HepG2 (cell line): ENCODE data around the gene PRKCI. TPM values are rescaled to one million over a fixed set of nuclear protein-coding genes. Genes with fewer than 3 reads are reported as not detected.

Experiments used
- CREB1 ChIP-seq, 2 experiments: fragments of 450-650 bp in 1 of 2; IDR thresholded peaks; 2 replicates each; pipeline ENCODE4 v1.6.1; 2016 to 2017; ENCODE audit warnings: control low read depth in 1 of 2, mild to moderate bottlenecking in 1 of 2, missing compliant biosample characterization in 1 of 2, missing genetic modification characterization in 1 of 2
- JUND ChIP-seq: sonication (generic); formaldehyde crosslinking; IDR thresholded peaks from 2 replicates; pipeline ENCODE4 v1.8.0; 2022; ENCODE audit warnings: mild to moderate bottlenecking, missing genetic modification reagents
- KMT2B ChIP-seq: IDR thresholded peaks from 2 replicates; pipeline ENCODE4 v1.6.1; 2016; ENCODE audit warnings: missing genetic modification reagents, missing compliant biosample characterization
- RAD51 ChIP-seq: fragments of 450-650 bp; IDR thresholded peaks from 2 replicates; pipeline ENCODE4 v1.6.1; 2016; ENCODE audit warnings: borderline replicate concordance
- RFXANK ChIP-seq: IDR thresholded peaks from 2 replicates; pipeline ENCODE4 v1.6.1; 2016
- TEAD2 ChIP-seq: sonication (generic); formaldehyde crosslinking; IDR thresholded peaks from 2 replicates; pipeline ENCODE4 v1.9.0; 2021; ENCODE audit warnings: missing genetic modification reagents
- ZNF446 ChIP-seq: sonication (generic); formaldehyde crosslinking; IDR thresholded peaks from 2 replicates; pipeline ENCODE4 v1.5.0; 2020; ENCODE audit warnings: mild to moderate bottlenecking, missing genetic modification reagents
- ZNF451 ChIP-seq: sonication (generic); formaldehyde crosslinking; IDR thresholded peaks from 2 replicates; pipeline ENCODE4 v1.5.0; 2020; ENCODE audit warnings: mild to moderate bottlenecking, missing genetic modification reagents
- ZNF720 ChIP-seq: sonication (generic); formaldehyde crosslinking; IDR thresholded peaks from 2 replicates; pipeline ENCODE4 v1.4.0; 2020; ENCODE audit warnings: missing genetic modification reagents
- polyA plus RNA-seq, 8 experiments: library from polyadenylated mRNA; depleted of rRNA in 3 of 8; stranded (reverse) in 7 of 8; unstranded in 1 of 8; fragments of >200 nt; fragmentation: Illumina TruSeq in 4 of 8; extraction: Trizol in 4 of 8; gene quantifications; 2 replicates each; pipeline versions ENCODE4 v1.2.1 to v1.2.3, GENCODE V29; 2011 to 2016; ENCODE audit warnings: low read depth in 4 of 8, missing spikeins in 1 of 8, mixed read lengths in 1 of 8; ENCODE audit not compliant: insufficient read depth in 1 of 8
- total RNA-seq, 5 experiments: library from RNA; depleted of rRNA; stranded (reverse); fragments of >200 nt; fragmentation: Illumina TruSeq; extraction: Trizol; gene quantifications; 2 replicates each; pipeline ENCODE4 v1.2.3, GENCODE V29; 2016; ENCODE audit warnings: low read depth in 1 of 5
- TF ChIP-seq, protein P1 (sequence below): sonication (generic); formaldehyde crosslinking; IDR thresholded peaks from 2 replicates; pipeline ENCODE4 v1.5.0; 2020; ENCODE audit warnings: missing genetic modification reagents
- TF ChIP-seq, protein P2 (sequence below): sonication (generic); formaldehyde crosslinking; IDR thresholded peaks from 2 replicates; pipeline ENCODE4 v1.9.0; 2021; ENCODE audit warnings: missing genetic modification reagents, mild to moderate bottlenecking, borderline replicate concordance
- TF ChIP-seq, protein P3 (sequence below): sonication (generic); formaldehyde crosslinking; IDR thresholded peaks from 2 replicates; pipeline ENCODE4 v1.4.0; 2020; ENCODE audit warnings: mild to moderate bottlenecking, missing genetic modification reagents, borderline replicate concordance
- TF ChIP-seq, protein P4 (sequence below): sonication (generic); formaldehyde crosslinking; IDR thresholded peaks from 2 replicates; pipeline ENCODE4 v1.4.0; 2020; ENCODE audit warnings: missing genetic modification reagents
- TF ChIP-seq, protein P5 (sequence below): sonication (generic); formaldehyde crosslinking; IDR thresholded peaks from 2 replicates; pipeline ENCODE4 v1.4.0; 2020; ENCODE audit warnings: missing genetic modification reagents

The PRKCI gene
- total and polyA plus RNA-seq, 2 of the 13 experiments (the other 11 are each of a cell fraction or from before 2014, with no cell fraction given): 17.2 to 30.4 TPM

DNA sequence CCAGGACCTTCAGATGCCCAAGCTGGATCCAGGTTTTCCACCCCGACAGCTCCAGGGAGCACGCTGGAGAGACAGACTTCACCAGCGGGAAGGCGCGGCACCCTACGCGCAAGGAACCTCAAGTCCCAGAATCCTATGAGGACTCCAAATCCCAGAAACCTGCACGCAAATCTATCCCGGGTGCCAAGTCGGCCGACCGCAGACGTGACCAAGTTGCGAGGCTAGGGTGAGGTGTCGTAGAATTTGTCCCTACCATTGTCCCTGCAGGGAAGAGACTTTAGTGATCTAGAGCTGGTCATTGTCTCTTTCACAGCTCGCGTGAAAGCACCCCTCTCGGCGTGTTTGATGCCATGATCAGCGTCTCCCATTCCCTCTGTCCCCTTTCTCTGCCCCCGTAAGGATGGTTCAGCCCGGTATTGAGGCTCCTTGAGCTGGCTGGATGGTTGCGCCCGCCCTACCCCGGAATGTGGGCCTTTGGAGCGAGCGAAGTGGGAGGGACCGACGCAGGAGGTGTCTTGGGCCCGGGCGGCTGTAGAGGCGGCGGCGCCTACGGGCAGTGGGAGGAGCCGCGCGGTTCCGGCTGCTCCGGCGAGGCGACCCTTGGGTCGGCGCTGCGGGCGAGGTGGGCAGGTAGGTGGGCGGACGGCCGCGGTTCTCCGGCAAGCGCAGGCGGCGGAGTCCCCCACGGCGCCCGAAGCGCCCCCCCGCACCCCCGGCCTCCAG is at the start of gene PRKCI (continued):
- TF ChIP-seq, protein P1, sequence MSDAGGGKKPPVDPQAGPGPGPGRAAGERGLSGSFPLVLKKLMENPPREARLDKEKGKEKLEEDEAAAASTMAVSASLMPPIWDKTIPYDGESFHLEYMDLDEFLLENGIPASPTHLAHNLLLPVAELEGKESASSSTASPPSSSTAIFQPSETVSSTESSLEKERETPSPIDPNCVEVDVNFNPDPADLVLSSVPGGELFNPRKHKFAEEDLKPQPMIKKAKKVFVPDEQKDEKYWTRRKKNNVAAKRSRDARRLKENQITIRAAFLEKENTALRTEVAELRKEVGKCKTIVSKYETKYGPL: no peak
- TF ChIP-seq ZNF446 (no peak; the same call in 1 of the 2 replicates), KMT2B (CRISPR knock-in tag) (peak; percentile 64; the same call in 1 of the 2 replicates), CREB1 (IDR thresholded peaks at IDR 0.05) (peak; percentile 33; the same call in 1 of the 2 replicates), CREB1 (CRISPR knock-in tag; IDR thresholded peaks at IDR 0.05) (peak; percentile 89), TEAD2 (no peak), RAD51 (no peak), ZNF720 (CRISPR knock-in tag) (no peak), JUND (no peak), ZNF451 (CRISPR knock-in tag) (0 out of 2 replicates have a peak, but pooled peaks have one; percentile 53), RFXANK (no peak)
- TF ChIP-seq, protein P2, sequence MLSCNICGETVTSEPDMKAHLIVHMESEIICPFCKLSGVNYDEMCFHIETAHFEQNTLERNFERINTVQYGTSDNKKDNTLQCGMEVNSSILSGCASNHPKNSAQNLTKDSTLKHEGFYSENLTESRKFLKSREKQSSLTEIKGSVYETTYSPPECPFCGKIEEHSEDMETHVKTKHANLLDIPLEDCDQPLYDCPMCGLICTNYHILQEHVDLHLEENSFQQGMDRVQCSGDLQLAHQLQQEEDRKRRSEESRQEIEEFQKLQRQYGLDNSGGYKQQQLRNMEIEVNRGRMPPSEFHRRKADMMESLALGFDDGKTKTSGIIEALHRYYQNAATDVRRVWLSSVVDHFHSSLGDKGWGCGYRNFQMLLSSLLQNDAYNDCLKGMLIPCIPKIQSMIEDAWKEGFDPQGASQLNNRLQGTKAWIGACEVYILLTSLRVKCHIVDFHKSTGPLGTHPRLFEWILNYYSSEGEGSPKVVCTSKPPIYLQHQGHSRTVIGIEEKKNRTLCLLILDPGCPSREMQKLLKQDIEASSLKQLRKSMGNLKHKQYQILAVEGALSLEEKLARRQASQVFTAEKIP: 0 out of 2 replicates have a peak, but pooled peaks have one; percentile 62
- TF ChIP-seq, protein P3, sequence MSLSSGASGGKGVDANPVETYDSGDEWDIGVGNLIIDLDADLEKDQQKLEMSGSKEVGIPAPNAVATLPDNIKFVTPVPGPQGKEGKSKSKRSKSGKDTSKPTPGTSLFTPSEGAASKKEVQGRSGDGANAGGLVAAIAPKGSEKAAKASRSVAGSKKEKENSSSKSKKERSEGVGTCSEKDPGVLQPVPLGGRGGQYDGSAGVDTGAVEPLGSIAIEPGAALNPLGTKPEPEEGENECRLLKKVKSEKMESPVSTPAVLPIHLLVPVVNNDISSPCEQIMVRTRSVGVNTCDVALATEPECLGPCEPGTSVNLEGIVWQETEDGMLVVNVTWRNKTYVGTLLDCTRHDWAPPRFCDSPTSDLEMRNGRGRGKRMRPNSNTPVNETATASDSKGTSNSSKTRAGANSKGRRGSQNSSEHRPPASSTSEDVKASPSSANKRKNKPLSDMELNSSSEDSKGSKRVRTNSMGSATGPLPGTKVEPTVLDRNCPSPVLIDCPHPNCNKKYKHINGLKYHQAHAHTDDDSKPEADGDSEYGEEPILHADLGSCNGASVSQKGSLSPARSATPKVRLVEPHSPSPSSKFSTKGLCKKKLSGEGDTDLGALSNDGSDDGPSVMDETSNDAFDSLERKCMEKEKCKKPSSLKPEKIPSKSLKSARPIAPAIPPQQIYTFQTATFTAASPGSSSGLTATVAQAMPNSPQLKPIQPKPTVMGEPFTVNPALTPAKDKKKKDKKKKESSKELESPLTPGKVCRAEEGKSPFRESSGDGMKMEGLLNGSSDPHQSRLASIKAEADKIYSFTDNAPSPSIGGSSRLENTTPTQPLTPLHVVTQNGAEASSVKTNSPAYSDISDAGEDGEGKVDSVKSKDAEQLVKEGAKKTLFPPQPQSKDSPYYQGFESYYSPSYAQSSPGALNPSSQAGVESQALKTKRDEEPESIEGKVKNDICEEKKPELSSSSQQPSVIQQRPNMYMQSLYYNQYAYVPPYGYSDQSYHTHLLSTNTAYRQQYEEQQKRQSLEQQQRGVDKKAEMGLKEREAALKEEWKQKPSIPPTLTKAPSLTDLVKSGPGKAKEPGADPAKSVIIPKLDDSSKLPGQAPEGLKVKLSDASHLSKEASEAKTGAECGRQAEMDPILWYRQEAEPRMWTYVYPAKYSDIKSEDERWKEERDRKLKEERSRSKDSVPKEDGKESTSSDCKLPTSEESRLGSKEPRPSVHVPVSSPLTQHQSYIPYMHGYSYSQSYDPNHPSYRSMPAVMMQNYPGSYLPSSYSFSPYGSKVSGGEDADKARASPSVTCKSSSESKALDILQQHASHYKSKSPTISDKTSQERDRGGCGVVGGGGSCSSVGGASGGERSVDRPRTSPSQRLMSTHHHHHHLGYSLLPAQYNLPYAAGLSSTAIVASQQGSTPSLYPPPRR (CRISPR knock-in tag): no peak
- TF ChIP-seq, protein P4, sequence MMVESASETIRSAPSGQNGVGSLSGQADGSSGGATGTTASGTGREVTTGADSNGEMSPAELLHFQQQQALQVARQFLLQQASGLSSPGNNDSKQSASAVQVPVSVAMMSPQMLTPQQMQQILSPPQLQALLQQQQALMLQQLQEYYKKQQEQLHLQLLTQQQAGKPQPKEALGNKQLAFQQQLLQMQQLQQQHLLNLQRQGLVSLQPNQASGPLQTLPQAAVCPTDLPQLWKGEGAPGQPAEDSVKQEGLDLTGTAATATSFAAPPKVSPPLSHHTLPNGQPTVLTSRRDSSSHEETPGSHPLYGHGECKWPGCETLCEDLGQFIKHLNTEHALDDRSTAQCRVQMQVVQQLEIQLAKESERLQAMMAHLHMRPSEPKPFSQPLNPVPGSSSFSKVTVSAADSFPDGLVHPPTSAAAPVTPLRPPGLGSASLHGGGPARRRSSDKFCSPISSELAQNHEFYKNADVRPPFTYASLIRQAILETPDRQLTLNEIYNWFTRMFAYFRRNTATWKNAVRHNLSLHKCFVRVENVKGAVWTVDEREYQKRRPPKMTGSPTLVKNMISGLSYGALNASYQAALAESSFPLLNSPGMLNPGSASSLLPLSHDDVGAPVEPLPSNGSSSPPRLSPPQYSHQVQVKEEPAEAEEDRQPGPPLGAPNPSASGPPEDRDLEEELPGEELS: no peak
- TF ChIP-seq, protein P5, sequence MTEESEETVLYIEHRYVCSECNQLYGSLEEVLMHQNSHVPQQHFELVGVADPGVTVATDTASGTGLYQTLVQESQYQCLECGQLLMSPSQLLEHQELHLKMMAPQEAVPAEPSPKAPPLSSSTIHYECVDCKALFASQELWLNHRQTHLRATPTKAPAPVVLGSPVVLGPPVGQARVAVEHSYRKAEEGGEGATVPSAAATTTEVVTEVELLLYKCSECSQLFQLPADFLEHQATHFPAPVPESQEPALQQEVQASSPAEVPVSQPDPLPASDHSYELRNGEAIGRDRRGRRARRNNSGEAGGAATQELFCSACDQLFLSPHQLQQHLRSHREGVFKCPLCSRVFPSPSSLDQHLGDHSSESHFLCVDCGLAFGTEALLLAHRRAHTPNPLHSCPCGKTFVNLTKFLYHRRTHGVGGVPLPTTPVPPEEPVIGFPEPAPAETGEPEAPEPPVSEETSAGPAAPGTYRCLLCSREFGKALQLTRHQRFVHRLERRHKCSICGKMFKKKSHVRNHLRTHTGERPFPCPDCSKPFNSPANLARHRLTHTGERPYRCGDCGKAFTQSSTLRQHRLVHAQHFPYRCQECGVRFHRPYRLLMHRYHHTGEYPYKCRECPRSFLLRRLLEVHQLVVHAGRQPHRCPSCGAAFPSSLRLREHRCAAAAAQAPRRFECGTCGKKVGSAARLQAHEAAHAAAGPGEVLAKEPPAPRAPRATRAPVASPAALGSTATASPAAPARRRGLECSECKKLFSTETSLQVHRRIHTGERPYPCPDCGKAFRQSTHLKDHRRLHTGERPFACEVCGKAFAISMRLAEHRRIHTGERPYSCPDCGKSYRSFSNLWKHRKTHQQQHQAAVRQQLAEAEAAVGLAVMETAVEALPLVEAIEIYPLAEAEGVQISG (CRISPR knock-in tag): peak; percentile 73; the same call in 1 of the 2 replicates
